ENCODE measurements around the gene OTOF. TPM values are rescaled to one million over a fixed set of nuclear protein-coding genes. Genes with fewer than 3 reads are reported as not detected.

The OTOF gene
- total and polyA plus RNA-seq, 2 of the 13 experiments (the other 11 are each of a cell fraction or from before 2014, with no cell fraction given), result 0.04 TPM; not detected in 1

GRCh38 chr2:26456440-26457250 is 21.3 kb downstream of the OTOF start (continued):
- TF ChIP-seq EP300 (IDR thresholded peaks at IDR 0.05; ENCODE audit: low read depth in 2 of 2, low read length in 2 of 2), result peak; percentile 49 to 67; a peak in 2 of 4 replicates
- TF ChIP-seq EP300 (CRISPR knock-in tag; IDR thresholded peaks at IDR 0.05; ENCODE audit: borderline replicate concordance), result peak; percentile 54; the same call in 1 of the 2 replicates
- TF ChIP-seq NCOA2 (CRISPR knock-in tag; IDR thresholded peaks at IDR 0.05), result peak; percentile 37; the same call in 1 of the 2 replicates
- TF ChIP-seq ERF (CRISPR knock-in tag; IDR thresholded peaks at IDR 0.05), result peak; percentile 48; the same call in 1 of the 2 replicates
- TF ChIP-seq ZBTB20 (CRISPR knock-in tag; IDR thresholded peaks at IDR 0.05; ENCODE audit: borderline replicate concordance, low read depth), result no peak
- 0 out of 2 replicates have a peak, but pooled peaks have one; percentile 24 for TF ChIP-seq RERE (CRISPR knock-in tag; IDR thresholded peaks at IDR 0.05; ENCODE audit: low read depth)
- peak; percentile 10; the same call in 1 of the 2 replicates for TF ChIP-seq ZNF503 (CRISPR knock-in tag; IDR thresholded peaks at IDR 0.05)
- 0 out of 2 replicates have a peak, but pooled peaks have one; percentile 43 for TF ChIP-seq MIER3 (CRISPR knock-in tag; IDR thresholded peaks at IDR 0.05; ENCODE audit: borderline replicate concordance)
- TF ChIP-seq ZNF609 (CRISPR knock-in tag; IDR thresholded peaks at IDR 0.05; ENCODE audit: borderline replicate concordance), result no peak
- peak; percentile 91 for TF ChIP-seq HNF4G (IDR thresholded peaks at IDR 0.05; ENCODE audit: borderline replicate concordance, low read depth, low read length)
- TF ChIP-seq HNF4G (CRISPR knock-in tag; IDR thresholded peaks at IDR 0.05; ENCODE audit: borderline replicate concordance, low read depth), result peak; percentile 86
- TF ChIP-seq RNF2 (conservative IDR thresholded peaks at IDR 0.05; ENCODE audit: low read depth), result 0 out of 2 replicates have a peak, but pooled peaks have one; percentile 53
- TF ChIP-seq ZMYM2 (CRISPR knock-in tag; IDR thresholded peaks at IDR 0.05), result peak; percentile 64; the same call in 1 of the 2 replicates
- peak; percentile 62; the same call in 1 of the 2 replicates for TF ChIP-seq ZNF614 (CRISPR knock-in tag; IDR thresholded peaks at IDR 0.05; ENCODE audit: borderline replicate concordance)
- peak; percentile 53 for TF ChIP-seq POLR2G (IDR thresholded peaks at IDR 0.05; ENCODE audit: low read depth, low read length)
- 0 out of 2 replicates have a peak, but pooled peaks have one; percentile 50 for TF ChIP-seq SRY (CRISPR knock-in tag; IDR thresholded peaks at IDR 0.05)

Measured in HepG2 (cell line).